HCEC 1CT (cell line): ENCODE results near the gene PHKA2.
A peak's percentile ranks its signal among the peaks of the same experiment; 100 is the strongest.

ENCODE experiments used
- DNase-seq: peaks from one replicate; pipeline ENCODE4 v3.0.0-alpha.2; 2017

PHKA2 gene

DNA sequence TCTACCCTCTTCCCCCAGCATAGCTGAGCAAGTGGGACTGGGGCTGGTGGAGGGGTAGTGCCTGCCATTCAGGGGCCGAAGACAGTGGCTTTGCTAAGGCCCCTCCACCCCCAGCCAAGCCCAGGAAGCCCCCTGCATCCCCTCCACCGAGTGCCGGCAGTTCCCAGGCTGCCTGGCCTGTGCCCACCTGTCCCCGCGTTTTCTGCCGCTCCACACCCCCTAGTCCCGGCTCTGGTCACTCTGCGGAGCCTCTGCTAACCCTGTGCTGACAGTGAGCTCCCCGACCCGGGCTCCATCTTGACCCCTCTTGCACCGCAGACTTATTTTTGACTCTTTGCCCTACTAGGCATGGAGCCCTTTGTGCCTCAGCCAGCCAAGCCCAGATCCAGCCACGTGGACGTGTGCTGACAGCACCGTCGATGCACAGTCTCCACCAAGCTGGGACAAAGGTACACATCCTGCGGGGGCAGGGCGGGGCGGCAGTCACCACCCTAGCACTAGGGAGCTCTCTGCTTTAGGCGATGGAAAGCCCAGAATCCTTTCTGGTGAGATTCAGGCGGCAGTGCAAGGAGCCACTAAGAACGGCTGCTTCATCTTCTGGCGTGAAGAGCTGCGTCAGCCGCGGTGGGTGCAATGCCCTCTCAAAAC lies 96.6 kb downstream of the PHKA2 start:
- no peak for DNase-seq

DNA sequence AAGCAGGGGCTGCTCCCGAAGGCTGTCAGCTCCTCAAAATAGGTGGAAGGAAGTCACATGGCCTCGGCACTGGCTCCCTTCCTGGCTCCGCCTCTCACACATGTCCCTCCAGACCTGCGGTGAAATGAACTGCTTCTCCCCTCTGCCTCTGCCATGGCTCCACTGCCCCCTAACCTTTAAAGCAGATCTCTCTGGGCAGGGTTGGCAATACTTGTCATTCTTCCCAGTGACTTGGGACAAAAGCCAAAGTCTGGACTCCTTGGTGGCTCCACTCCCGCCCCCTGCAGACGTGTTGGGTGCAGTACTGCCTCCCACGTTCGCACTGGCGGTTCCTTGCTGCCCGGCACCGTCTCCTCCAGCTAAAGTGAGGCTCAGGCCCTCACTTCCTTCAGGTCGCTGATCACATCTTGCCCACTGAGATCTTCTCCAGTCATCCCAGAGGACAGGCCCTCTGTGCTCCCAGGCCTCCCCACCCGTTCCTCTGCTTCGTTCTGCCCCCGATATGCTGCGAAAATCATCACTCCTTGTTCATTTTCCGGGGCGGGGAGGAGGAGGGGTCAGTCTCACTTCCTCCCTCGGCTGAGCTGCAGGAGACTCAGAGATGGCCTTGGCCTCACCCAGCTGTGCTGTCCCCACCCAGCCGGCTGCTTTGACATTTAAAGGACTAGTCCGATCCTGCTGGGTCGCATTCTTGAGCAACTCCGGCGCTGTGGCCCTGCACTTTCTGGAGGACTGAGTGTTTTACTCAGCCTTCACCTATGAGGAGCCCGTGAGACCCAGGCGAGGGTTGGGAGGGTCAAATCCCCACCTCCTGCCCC lies 97.4 kb downstream of the PHKA2 start:
- DNase-seq = peak; percentile 51

DNA sequence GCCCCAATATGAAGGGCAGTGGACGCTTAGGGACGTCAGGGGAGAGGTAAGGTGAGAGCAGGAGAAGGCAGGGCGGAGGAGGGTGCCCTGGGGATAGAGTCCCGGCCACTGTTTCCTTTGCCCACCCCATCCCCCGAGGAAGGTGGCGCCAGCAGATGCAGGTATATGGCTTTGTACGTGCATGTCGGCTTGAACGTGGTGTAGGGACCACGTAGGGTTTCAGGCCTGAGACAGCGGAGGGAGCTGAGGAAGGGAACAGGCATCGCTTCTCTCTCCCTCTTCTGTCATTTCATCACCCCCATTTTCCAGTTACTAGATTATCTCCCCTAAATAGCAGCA lies 97.9 kb downstream of the PHKA2 start:
- no peak for DNase-seq

- DNase-seq = no peak
Measured at GRCh38 chrX:18885328-18886004, 98.4 kb downstream of the PHKA2 start.

DNA sequence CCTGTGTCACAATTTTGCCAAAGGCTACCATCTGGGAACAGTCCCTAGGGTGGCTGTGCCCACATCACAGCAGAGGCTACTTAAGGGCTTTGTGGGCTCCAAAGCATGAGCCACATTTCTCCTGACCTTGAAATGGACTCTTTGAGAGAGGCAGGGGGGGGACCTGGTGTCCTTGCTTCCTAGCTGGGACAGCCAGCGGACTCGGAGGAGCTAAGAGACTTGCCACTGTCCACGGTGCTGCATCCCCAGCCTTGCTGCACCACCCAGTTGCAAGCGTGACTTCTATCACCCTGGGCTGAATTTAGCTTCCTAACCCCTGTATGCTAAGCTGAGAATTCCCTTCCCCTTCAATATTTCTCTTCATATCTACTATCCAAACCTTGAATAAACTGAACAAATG lies 99.0 kb downstream of the PHKA2 start:
- DNase-seq = no peak

DNA sequence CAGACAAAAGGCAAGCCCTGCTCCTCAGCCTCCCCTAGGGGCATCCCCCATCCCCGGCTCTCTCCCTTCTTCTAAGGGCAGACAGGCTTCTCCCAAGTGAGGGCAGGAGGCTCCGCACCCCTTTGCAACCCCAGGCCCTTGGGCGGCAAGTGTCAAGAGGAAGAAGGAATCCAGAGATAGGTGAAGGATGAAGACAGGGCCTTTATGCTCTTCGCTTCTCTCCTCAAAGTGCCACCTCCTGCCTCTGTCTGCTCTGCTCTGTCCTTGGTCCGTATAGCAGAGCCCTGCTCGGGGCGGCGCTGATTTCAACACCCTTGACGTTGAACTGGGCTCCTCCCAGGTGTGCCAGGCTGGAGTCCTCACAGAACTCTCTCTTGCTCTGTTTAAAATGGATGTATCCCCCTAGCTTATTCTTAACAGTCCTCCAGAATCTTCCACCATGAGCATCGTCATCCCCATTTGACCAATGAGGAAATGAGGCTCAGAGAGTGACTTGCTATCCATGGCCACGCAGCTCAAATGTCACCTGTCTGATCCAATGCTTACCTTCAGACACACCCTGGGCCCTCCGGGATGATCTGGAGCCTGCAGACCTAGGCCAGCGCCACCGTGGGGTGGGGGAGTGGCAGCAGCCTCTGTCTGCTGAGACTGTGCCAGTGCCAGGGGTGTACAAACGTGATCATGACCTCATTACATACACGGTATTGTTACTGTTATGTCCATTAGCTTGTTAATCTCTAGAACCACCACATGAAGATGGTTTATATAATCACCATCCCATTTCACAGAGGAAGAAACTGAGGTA lies 99.8 kb downstream of the PHKA2 start:
- no peak for DNase-seq

DNA sequence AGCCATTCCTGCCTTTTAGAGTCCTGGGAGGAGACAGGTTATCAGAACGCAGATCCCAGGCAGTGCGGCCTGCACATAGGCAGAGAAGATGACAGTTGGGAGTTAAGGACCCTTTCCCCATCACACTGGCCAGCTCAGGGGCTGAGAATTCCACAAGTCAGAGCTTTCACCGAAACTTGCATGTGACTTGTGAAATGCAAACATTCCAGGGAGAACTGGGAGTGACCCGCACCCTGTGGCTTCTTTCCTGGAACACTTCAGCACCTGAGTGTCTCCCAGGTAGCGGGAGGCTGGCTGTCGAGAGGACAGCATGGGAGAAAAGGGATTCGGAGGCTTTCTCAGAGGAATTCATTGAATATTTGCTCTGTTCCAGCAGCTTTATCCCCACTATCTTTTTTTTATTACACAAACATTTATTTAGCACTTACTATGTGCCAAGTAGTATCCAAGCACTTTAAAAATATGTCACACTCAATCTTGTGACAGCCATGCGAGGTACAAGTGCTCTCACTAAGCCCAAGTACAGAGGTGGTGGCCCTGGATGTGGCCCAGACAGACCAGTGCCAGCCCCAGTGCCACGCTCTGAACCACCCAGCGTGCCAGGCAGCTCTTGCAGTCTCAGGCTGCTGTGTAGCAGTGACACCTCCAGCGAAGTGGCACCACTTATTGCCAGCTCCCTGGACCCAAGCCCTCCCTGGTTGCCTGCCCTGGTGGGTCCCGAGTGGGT lies 100.5 kb downstream of the PHKA2 start:
- no peak for DNase-seq

- DNase-seq = no peak
Measured at GRCh38 chrX:18879144-18879543, 104.8 kb downstream of the PHKA2 start.

- no peak for DNase-seq
Measured at GRCh38 chrX:18877469-18877868, 106.4 kb downstream of the PHKA2 start.

GRCh38 chrX:18875256-18875878 lies 108.5 kb downstream of the PHKA2 start:
- DNase-seq = no peak

- no peak for DNase-seq
Measured at GRCh38 chrX:18874560-18875255, 109.2 kb downstream of the PHKA2 start.

GRCh38 chrX:18873836-18874235 lies 110.1 kb downstream of the PHKA2 start:
- DNase-seq = no peak

DNA sequence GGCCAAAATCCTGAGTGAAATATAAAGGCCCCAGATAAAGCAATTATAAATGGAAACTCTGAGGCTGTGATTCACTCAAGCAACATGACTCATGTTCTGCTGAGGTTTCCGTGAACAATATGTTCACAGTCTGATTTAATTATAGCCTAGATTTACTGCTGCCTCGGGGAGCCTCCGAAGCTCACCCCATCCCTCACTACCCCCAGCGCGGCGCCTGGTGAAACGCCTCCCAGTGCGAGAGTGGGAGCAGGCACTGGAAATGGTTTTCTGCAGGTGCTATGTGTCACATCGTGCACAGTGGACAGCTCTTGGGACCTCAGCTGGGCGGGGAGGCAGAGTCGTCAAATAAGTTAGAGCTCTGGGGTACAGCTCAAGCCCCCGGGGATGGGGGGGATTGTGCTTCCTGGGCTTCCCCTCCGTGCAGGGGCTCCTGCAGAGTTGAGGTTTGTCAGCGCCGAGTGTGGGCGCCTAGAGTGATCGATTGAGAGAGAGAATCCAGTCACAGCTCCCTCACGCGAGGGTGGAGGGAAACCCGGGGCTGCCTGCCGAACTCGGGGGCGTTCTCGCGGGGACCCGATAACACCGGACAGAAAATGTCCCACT lies 110.6 kb downstream of the PHKA2 start:
- DNase-seq = peak; percentile 76

DNA sequence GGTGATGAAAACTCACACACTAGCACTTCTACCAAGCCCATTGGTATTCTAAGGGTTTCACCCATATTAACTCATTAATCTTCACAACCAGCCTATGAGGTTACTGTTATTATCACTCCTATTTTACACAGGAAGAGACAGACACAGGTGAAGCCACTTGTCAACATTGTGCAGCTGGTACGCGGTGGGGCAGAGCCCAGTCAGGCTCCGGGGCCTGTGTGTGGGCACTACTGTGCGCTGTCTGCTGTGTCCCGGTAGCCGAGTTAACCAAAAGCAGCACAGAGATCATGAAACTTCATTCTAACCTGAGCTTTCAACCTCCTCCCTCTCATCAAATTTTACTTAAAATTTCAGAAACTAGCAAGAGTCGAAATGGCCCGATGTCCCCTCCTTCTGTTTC lies 111.3 kb downstream of the PHKA2 start:
- DNase-seq = no peak

GRCh38 chrX:18871970-18872369 lies 111.9 kb downstream of the PHKA2 start:
- DNase-seq = no peak

DNA sequence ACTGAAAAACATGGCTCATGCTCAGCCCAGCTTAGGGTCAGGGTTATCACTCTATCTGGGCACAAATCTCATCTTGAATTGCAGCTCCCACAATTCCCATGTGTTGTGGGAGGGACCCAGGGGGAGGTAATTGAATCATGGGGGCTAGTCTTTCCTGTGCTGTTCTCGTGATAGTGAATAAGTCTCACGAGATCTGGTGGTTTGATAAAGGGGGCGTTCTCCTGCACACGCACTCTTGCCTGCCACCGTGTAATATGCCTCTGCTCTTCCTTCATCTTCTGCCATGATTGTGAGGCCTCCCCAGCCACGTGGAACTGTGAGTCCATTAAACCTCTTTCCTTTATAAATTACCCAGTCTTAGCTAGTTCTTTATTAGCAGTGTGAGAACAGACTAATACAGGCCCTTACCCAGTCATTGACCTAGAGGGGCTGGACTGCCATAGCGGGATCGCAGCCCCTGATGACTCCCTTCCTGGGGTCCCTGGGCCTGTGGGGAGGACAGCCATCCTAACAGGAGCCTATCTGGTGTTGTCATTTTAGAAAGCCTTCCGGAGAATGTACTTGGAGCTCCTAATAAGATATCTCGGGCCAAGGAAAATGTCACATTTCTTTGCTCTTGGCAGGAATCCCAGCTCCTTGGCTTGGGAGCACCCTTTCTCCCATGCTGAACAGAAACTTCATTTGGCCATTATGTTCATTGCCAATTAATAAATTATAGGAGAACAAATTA lies 112.6 kb downstream of the PHKA2 start:
- no peak for DNase-seq

GRCh38 chrX:18864390-18864920 lies 119.5 kb downstream of the PHKA2 start:
- DNase-seq = no peak

- DNase-seq = no peak
Measured at GRCh38 chrX:18861511-18861910, 122.4 kb downstream of the PHKA2 start.

DNA sequence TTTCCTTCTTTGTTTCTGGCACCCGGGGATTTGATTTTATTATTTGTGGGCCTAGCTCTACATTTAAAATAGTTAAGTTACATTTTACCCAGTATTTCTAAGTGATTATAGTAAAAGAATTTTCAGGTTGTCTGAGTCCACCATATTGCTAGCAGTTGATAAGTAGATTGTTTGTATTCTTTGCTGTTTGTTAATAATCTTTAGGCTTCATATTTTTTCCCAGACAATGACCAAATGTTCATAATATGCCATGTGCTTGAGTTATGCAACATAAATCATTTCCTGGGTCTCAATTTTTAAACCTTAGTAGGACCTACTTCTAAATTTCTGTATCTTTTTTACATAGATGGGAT lies 127.3 kb downstream of the PHKA2 start:
- DNase-seq = no peak
